ENCODE measurements around the gene TMEM255B.
"Not testable (repeated sequence)": the region's sequence is repeated elsewhere in the genome, so short reads cannot be mapped to it uniquely, and the experiment has no call there.

TMEM255B gene

GRCh38 chr13:113789167-113789566 is 30.1 kb downstream of the TMEM255B start:
- H3K9me3 ChIP-seq (replicated peaks; ENCODE audit: insufficient read depth, low read length) = no peaks in the 10 kb centered on the region
- peaks cover 17% of the 10 kb centered on the region for H3K4me1 ChIP-seq (ENCODE audit: low read length)
- H3K9ac ChIP-seq (ENCODE audit: low read length) = no peak overlapping the region
- no peak overlapping the region for H2AFZ ChIP-seq (ENCODE audit: low read length)
- H3K9me2 ChIP-seq (replicated peaks; ENCODE audit: insufficient read depth, low read length) = no peaks in the 10 kb centered on the region
- H4K20me1 ChIP-seq (ENCODE audit: insufficient read depth, low read length) = no peaks in the 10 kb centered on the region
- H3K36me3 ChIP-seq (replicated peaks; ENCODE audit: insufficient read depth, low read length) = no peaks in the 10 kb centered on the region
- DNase-seq = no peak
- no peak overlapping the region for H3K4me3 ChIP-seq (ENCODE audit: low read length)
- no peak for TF ChIP-seq EZH2phosphoT487 (IDR thresholded peaks at IDR 0.05; ENCODE audit: low read length)
- TF ChIP-seq, protein P1, sequence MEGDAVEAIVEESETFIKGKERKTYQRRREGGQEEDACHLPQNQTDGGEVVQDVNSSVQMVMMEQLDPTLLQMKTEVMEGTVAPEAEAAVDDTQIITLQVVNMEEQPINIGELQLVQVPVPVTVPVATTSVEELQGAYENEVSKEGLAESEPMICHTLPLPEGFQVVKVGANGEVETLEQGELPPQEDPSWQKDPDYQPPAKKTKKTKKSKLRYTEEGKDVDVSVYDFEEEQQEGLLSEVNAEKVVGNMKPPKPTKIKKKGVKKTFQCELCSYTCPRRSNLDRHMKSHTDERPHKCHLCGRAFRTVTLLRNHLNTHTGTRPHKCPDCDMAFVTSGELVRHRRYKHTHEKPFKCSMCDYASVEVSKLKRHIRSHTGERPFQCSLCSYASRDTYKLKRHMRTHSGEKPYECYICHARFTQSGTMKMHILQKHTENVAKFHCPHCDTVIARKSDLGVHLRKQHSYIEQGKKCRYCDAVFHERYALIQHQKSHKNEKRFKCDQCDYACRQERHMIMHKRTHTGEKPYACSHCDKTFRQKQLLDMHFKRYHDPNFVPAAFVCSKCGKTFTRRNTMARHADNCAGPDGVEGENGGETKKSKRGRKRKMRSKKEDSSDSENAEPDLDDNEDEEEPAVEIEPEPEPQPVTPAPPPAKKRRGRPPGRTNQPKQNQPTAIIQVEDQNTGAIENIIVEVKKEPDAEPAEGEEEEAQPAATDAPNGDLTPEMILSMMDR (IDR thresholded peaks at IDR 0.05; ENCODE audit: low read length) = no peak
- TF ChIP-seq EZH2 (optimal IDR thresholded peaks at IDR 0.05; ENCODE audit: low read depth, low read length) = no peak
- no peaks in the 10 kb centered on the region for H3K79me2 ChIP-seq (ENCODE audit: low read length)
- no peaks in the 10 kb centered on the region for H3K27me3 ChIP-seq (replicated peaks; ENCODE audit: insufficient read depth, low read length)
- no peak overlapping the region for H3K4me2 ChIP-seq (ENCODE audit: low read depth, low read length)
- no peak overlapping the region for H3K27ac ChIP-seq (ENCODE audit: low read length)
- peaks cover 6% of the 10 kb centered on the region; the same call in 1 of the 2 replicates for H3F3A ChIP-seq (ENCODE audit: insufficient read depth, low read length)

DNA sequence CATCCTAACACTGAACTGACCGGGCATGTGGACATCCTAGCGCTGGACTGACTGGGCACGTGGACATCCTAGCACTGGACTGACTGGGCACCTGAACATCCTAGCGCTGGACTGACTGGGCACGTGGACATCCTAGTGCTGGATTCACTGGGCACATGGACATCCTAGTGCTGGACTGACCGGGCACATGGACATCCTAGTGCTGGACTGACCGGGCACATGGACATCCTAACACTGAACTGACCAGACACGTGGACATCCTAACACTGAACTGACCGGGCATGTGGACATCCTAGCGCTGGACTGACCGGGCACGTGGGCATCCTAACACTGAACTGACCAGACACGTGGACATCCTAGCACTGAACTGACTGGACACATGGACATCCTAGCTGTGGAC is 30.9 kb downstream of the TMEM255B start:
- H3K9me2 ChIP-seq (replicated peaks; ENCODE audit: insufficient read depth, low read length); H3K9ac ChIP-seq (ENCODE audit: low read length); H3F3A ChIP-seq (ENCODE audit: insufficient read depth, low read length); DNase-seq; H3K4me2 ChIP-seq (ENCODE audit: low read depth, low read length); H4K20me1 ChIP-seq (ENCODE audit: insufficient read depth, low read length); H3K79me2 ChIP-seq (ENCODE audit: low read length); H3K9me3 ChIP-seq (replicated peaks; ENCODE audit: insufficient read depth, low read length); H3K4me3 ChIP-seq (ENCODE audit: low read length); H3K27me3 ChIP-seq (replicated peaks; ENCODE audit: insufficient read depth, low read length); H3K4me1 ChIP-seq (ENCODE audit: low read length); H3K36me3 ChIP-seq (replicated peaks; ENCODE audit: insufficient read depth, low read length); H2AFZ ChIP-seq (ENCODE audit: low read length); H3K27ac ChIP-seq (ENCODE audit: low read length): not testable (repeated sequence)

- Histone ChIP-seq H3K9me3 (replicated peaks; ENCODE audit: insufficient read depth, low read length) (no peaks in the 10 kb centered on the region), H3K36me3 (replicated peaks; ENCODE audit: insufficient read depth, low read length) (no peaks in the 10 kb centered on the region), H3K9me2 (replicated peaks; ENCODE audit: insufficient read depth, low read length) (no peaks in the 10 kb centered on the region), H3K4me1 (ENCODE audit: low read length) (no peaks in the 10 kb centered on the region), H2AFZ (ENCODE audit: low read length) (no peak overlapping the region), H3K9ac (ENCODE audit: low read length) (no peak overlapping the region), H3K4me2 (ENCODE audit: low read depth, low read length) (no peak overlapping the region), H3K27ac (ENCODE audit: low read length) (no peak overlapping the region), H3K79me2 (ENCODE audit: low read length) (no peaks in the 10 kb centered on the region), H3F3A (ENCODE audit: insufficient read depth, low read length) (no peaks in the 10 kb centered on the region), H3K27me3 (replicated peaks; ENCODE audit: insufficient read depth, low read length) (no peaks in the 10 kb centered on the region), H4K20me1 (ENCODE audit: insufficient read depth, low read length) (no peaks in the 10 kb centered on the region), H3K4me3 (ENCODE audit: low read length) (no peak overlapping the region)
- TF ChIP-seq EZH2phosphoT487 (IDR thresholded peaks at IDR 0.05; ENCODE audit: low read length) (no peak), EZH2 (optimal IDR thresholded peaks at IDR 0.05; ENCODE audit: low read depth, low read length) (no peak)
- TF ChIP-seq, protein P1 (IDR thresholded peaks at IDR 0.05; ENCODE audit: low read length) = no peak
- DNase-seq = no peak
Measured at GRCh38 chr13:113791226-113791625, 32.2 kb downstream of the TMEM255B start.

DNA sequence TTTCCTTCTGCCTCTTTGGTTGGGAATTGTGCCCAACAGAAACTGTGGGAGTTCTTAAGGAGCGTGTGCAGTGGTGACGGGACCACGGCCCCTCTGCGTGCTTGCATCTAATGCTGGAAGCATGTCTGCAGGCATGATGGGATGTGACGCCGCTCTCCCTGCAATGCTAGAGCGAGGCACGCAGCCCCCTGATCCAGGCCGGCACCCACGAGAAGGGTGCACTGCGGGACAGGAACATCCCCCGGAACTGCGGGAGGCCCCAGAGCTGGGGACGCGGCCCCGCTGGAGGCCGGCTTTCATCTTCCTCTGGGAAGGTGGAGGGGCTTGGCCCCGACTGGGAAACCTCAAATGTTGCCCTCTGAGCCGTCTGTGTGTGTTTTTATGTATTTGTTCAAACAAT is 32.7 kb downstream of the TMEM255B start:
- no peak overlapping the region for H3K9ac ChIP-seq (ENCODE audit: low read length)
- no peak overlapping the region for H3K4me2 ChIP-seq (ENCODE audit: low read depth, low read length)
- no peak for DNase-seq
- no peaks in the 10 kb centered on the region for H4K20me1 ChIP-seq (ENCODE audit: insufficient read depth, low read length)
- H3K79me2 ChIP-seq (ENCODE audit: low read length) = no peaks in the 10 kb centered on the region
- no peaks in the 10 kb centered on the region for H3K36me3 ChIP-seq (replicated peaks; ENCODE audit: insufficient read depth, low read length)
- no peak overlapping the region for H3K4me3 ChIP-seq (ENCODE audit: low read length)
- no peaks in the 10 kb centered on the region for H3K9me3 ChIP-seq (replicated peaks; ENCODE audit: insufficient read depth, low read length)
- H3F3A ChIP-seq (ENCODE audit: insufficient read depth, low read length) = no peaks in the 10 kb centered on the region
- no peak overlapping the region for H2AFZ ChIP-seq (ENCODE audit: low read length)
- TF ChIP-seq, protein P1 (IDR thresholded peaks at IDR 0.05; ENCODE audit: low read length) = no peak
- TF ChIP-seq EZH2phosphoT487 (IDR thresholded peaks at IDR 0.05; ENCODE audit: low read length) (no peak), EZH2 (optimal IDR thresholded peaks at IDR 0.05; ENCODE audit: low read depth, low read length) (no peak)
- no peak overlapping the region for H3K27ac ChIP-seq (ENCODE audit: low read length)
- no peaks in the 10 kb centered on the region for H3K9me2 ChIP-seq (replicated peaks; ENCODE audit: insufficient read depth, low read length)
- H3K27me3 ChIP-seq (replicated peaks; ENCODE audit: insufficient read depth, low read length) = no peaks in the 10 kb centered on the region
- H3K4me1 ChIP-seq (ENCODE audit: low read length) = no peaks in the 10 kb centered on the region
